K562 (cell line): ENCODE measurements around the gene ATF5. TPM values are rescaled to one million over a fixed set of nuclear protein-coding genes. Genes with fewer than 3 reads are reported as not detected.

ENCODE experiments used
- ATAC-seq: fragments of 200-7000 bp; cut with Tn5 transposase; 3 replicates; pipeline ENCODE4 v1.9.1; 2020; ENCODE audit warnings: moderate library complexity
- BruUV-seq: library from RNA; stranded (reverse); fragments of 400-500 nt; replicated peaks from 2 replicates; lab custom pipeline; 2021; lab: Mats Ljungman, UMichigan
- CTCF ChIA-PET: fragments of 300-600 bp; formaldehyde crosslinking; extraction: SDS; loops from one replicate; lab custom pipeline; 2021; ENCODE audit warnings: low intra/inter-chr PET ratio; lab: Yijun Ruan, JAX
- POLR2A ChIA-PET: fragments of 300-600, 350-650 bp; sonication (Branson Sonifier 250); formaldehyde crosslinking; extraction: SDS; loops from one replicate; lab custom pipeline; 2021; ENCODE audit warnings: antibody characterized with exemption, inconsistent platforms; lab: Yijun Ruan, JAX
- DNase-seq, 4 experiments: peaks; one replicate each; pipeline versions ENCODE4 v3.0.0 to v3.0.0-alpha.2; 2011 to 2018; ENCODE audit warnings: low spot score in 3 of 4, mixed read lengths in 3 of 4; ENCODE audit errors: extremely low read depth in 1 of 4
- FAIRE-seq: peaks from 2 replicates; lab custom pipeline; 2011; peaks lifted over from hg19 to GRCh38; lab: Jason Lieb, UNC
- H2AFZ ChIP-seq: 2 replicates; pipeline ENCODE4 v1.6.0; 2011; ENCODE audit warnings: low read depth, low read length, control low read depth, inconsistent platforms
- H3K27ac ChIP-seq: fragments of 200-600 bp; 3 replicates; pipeline ENCODE4 v1.8.0; 2011; ENCODE audit warnings: low read depth, mild to moderate bottlenecking, control low read depth, inconsistent platforms, low read length, moderate library complexity, mixed read lengths; ENCODE audit errors: extremely low read depth
- H3K27me3 ChIP-seq, 2 experiments: fragments of 300-600 bp in 1 of 2; 2 replicates in 1 of 2; 3 replicates in 1 of 2; pipeline versions ENCODE4 v1.6.0 to v1.8.0; 2011; ENCODE audit warnings: inconsistent platforms in 2 of 2, low read length in 2 of 2, mild to moderate bottlenecking in 1 of 2, mixed read lengths in 1 of 2, moderate library complexity in 1 of 2; ENCODE audit not compliant: control insufficient read depth in 2 of 2, insufficient read depth in 2 of 2
- H3K36me3 ChIP-seq: fragments of 300-600 bp; 3 replicates; pipeline ENCODE4 v1.8.0; 2011; ENCODE audit warnings: mild to moderate bottlenecking, low read length, inconsistent platforms; ENCODE audit not compliant: control insufficient read depth, insufficient read depth
- H3K4me1 ChIP-seq, 2 experiments: fragments of 200-600 bp in 1 of 2; replicated peaks in 1 of 2; 2 replicates in 1 of 2; 3 replicates in 1 of 2; pipeline versions ENCODE4 v1.5.1 to v1.8.0; 2011; ENCODE audit warnings: inconsistent platforms in 2 of 2, low read length in 2 of 2, mild to moderate bottlenecking in 1 of 2, mixed read lengths in 1 of 2, moderate library complexity in 1 of 2; ENCODE audit not compliant: control insufficient read depth in 2 of 2, insufficient read depth in 2 of 2
- H3K4me2 ChIP-seq: 2 replicates; pipeline ENCODE4 v1.6.1; 2011; ENCODE audit warnings: low read length, control low read depth, inconsistent platforms, mixed read lengths; ENCODE audit not compliant: insufficient read depth
- H3K4me3 ChIP-seq: fragments of 200-600 bp; sonication (generic), shearing (Covaris generic); 2 replicates; pipeline ENCODE4 v1.5.1; 2016; ENCODE audit warnings: control low read depth, inconsistent platforms
- H3K79me2 ChIP-seq: fragments of 200-600 bp; 3 replicates; pipeline ENCODE4 v1.8.0; 2011; ENCODE audit warnings: low read length, inconsistent platforms; ENCODE audit not compliant: control insufficient read depth, insufficient read depth
- H3K9ac ChIP-seq, 2 experiments: 2 replicates each; pipeline versions ENCODE4 v1.6.0 to v1.6.1; 2011; ENCODE audit warnings: low read depth in 2 of 2, low read length in 2 of 2, control low read depth in 1 of 2, inconsistent platforms in 1 of 2, mild to moderate bottlenecking in 1 of 2, mixed read lengths in 1 of 2; ENCODE audit not compliant: insufficient read depth in 1 of 2
- H3K9me1 ChIP-seq: one replicate; pipeline ENCODE4 v1.6.0; 2011; ENCODE audit warnings: inconsistent platforms, mild to moderate bottlenecking, low read length, moderate library complexity; ENCODE audit not compliant: control insufficient read depth, insufficient read depth
- H3K9me3 ChIP-seq: replicated peaks from 2 replicates; pipeline ENCODE4 v1.5.1; 2011; ENCODE audit warnings: low read depth, low read length, inconsistent platforms; ENCODE audit not compliant: control insufficient read depth, insufficient read depth
- H4K20me1 ChIP-seq: replicated peaks from 2 replicates; pipeline ENCODE4 v1.6.1; 2011; ENCODE audit warnings: low read length, inconsistent platforms, mixed read lengths; ENCODE audit not compliant: control insufficient read depth, insufficient read depth
- ADNP ChIP-seq: fragments of 200-800 bp; sonication (Bioruptor generic); IDR thresholded peaks from 2 replicates; pipeline ENCODE4 v1.6.1; 2016; ENCODE audit warnings: missing genetic modification characterization, missing compliant biosample characterization
- BCOR ChIP-seq: fragments of 450-650 bp; IDR thresholded peaks from 2 replicates; pipeline ENCODE4 v1.6.1; 2016
- KHSRP ChIP-seq: fragments of 450-650 bp; IDR thresholded peaks from 2 replicates; pipeline ENCODE4 v1.6.1; 2017
- POU5F1 ChIP-seq: fragments of 150-350 bp; IDR thresholded peaks from 2 replicates; pipeline ENCODE4 v1.6.1; 2014; ENCODE audit warnings: borderline replicate concordance, low read length, low read depth, mild to moderate bottlenecking; ENCODE audit not compliant: partially characterized antibody
- ZNF3 ChIP-seq: fragments of 250-450 bp; sonication (Bioruptor Pico); IDR thresholded peaks from 2 replicates; pipeline ENCODE4 v1.5.0; 2021; ENCODE audit warnings: mild to moderate bottlenecking, moderate library complexity
- ZNF316 ChIP-seq: fragments of 450-650 bp; IDR thresholded peaks from 2 replicates; pipeline ENCODE4 v1.6.1; 2016
- ZNF384 ChIP-seq: IDR thresholded peaks from 2 replicates; pipeline ENCODE4 v1.6.1; 2012; ENCODE audit warnings: low read depth, low read length, improper control_type of control experiment
- WGBS: fragments of 100-300 bp; shearing (Covaris generic); methylation state at CpG from one replicate; pipeline ENCODE4 v1.1.6; 2016; ENCODE audit warnings: low coverage, mixed read lengths; ENCODE audit not compliant: insufficient coverage; ENCODE audit errors: missing lambda C conversion rate; 5-methylcytosine and 5-hydroxymethylcytosine counted together
- in situ Hi-C: fragments of 300-500 bp; cut with MboI; formaldehyde crosslinking; loops from 4 replicates; pipeline ENCODE4 v1.15.0; 2018; ENCODE audit warnings: inconsistent platforms, mixed read lengths
- intact Hi-C: fragments of 100-400 bp; cut with micrococcal nuclease; formaldehyde crosslinking; loops from 2 replicates; pipeline ENCODE4 v1.14.2; 2022
- polyA plus RNA-seq, 8 experiments: library from polyadenylated mRNA; depleted of rRNA in 4 of 8; stranded (reverse) in 5 of 8; unstranded in 3 of 8; fragments of >200 nt; fragmentation: Nextera tagmentation in 2 of 8; fragmentation: Illumina TruSeq in 1 of 8; extraction: Ambion mirVana in 2 of 8; extraction: Trizol in 1 of 8; gene quantifications; 2 replicates each; pipeline versions ENCODE4 v1.2.1 to v1.2.3, GENCODE V29; 2011 to 2014; ENCODE audit warnings: inconsistent platforms in 1 of 8, missing spikeins in 1 of 8
- total RNA-seq, 7 experiments: library from RNA; depleted of rRNA in 6 of 7; stranded (reverse); fragments of >200 nt in 6 of 7; fragmentation: Illumina TruSeq in 2 of 7; extraction: Trizol in 2 of 7; gene quantifications; 2 replicates each; pipeline versions ENCODE4 v1.2.1 to v1.2.3, GENCODE V29; 2011 to 2021; ENCODE audit warnings: low replicate concordance in 1 of 7
- TF ChIP-seq, protein P1 (sequence below), 2 experiments: IDR thresholded peaks; 2 replicates each; pipeline ENCODE4 v1.6.1; 2011; ENCODE audit warnings: borderline replicate concordance in 1 of 2, control low read depth in 1 of 2, low read depth in 1 of 2, low read length in 1 of 2, mild to moderate bottlenecking in 1 of 2, mixed read lengths in 1 of 2, moderate library complexity in 1 of 2; ENCODE audit not compliant: insufficient read depth in 1 of 2, insufficient read length in 1 of 2, poor library complexity in 1 of 2, severe bottlenecking in 1 of 2; ENCODE audit errors: extremely low read depth in 1 of 2
- TF ChIP-seq, protein P2 (sequence below), 2 experiments: fragments of 250-450 bp in 1 of 2; fragments of 450-650 bp in 1 of 2; sonication (Bioruptor Pico) in 1 of 2; IDR thresholded peaks; 2 replicates each; pipeline versions ENCODE4 v1.6.1 to v1.8.0; 2016 to 2021; ENCODE audit warnings: mild to moderate bottlenecking in 2 of 2, moderate library complexity in 2 of 2, missing compliant biosample characterization in 1 of 2, missing genetic modification characterization in 1 of 2

ATF5 gene
- total and polyA plus RNA-seq, 9 of the 15 experiments (the other 6 are each of a cell fraction or from before 2014, with no cell fraction given) = 3.0 to 57.6 (median 11.1) TPM

DNA sequence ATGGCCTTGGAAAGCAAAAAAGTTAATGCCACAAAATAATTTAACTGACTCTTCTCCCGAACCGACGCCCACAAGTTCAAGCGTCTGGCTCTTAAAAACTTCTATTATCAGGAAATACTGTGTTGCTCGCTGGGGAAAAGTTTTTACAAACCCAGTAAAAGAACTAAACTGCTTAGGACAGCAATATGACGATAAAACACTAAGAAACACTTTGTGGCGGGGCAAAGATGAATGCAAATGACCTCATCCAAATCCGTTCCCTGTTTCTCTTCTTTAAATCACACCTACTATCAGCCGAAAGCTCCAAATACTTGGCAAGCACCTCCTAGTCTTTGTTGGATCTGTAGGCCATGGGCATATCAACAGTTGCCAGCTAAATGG is 27.1 kb downstream of the ATF5 start:
- Histone ChIP-seq H3K4me3 (no peak overlapping the region), H3K9me1 (no peaks in the 10 kb centered on the region), H3K9me3 (no peaks in the 10 kb centered on the region), H3K4me1 (peaks cover 18 to 26% of the 10 kb centered on the region in 2 experiments; a peak in 4 of 5 replicates), H3K79me2 (no peaks in the 10 kb centered on the region), H2AFZ (peak overlapping the region; percentile 58), H4K20me1 (no peaks in the 10 kb centered on the region), H3K27me3 (peaks cover 0 to under 1% of the 10 kb centered on the region in 2 experiments; a peak in 1 of 5 replicates), H3K27ac (no peak overlapping the region), H3K36me3 (no peaks in the 10 kb centered on the region), H3K9ac (no peak overlapping the region), H3K4me2 (no peak overlapping the region)
- FAIRE-seq (no peak), ATAC-seq (no peak), DNase-seq (no peak)
- POLR2A ChIA-PET = no interaction called here
- intact Hi-C loops = no loop called here
- BruUV-seq = no TSS peak
- WGBS = 53% methylated on average over 9 of the region's 9 CpGs
- CTCF ChIA-PET = no interaction called here
- in situ Hi-C loops = no loop called here
- TF ChIP-seq ZNF316 (peak; percentile 31; the same call in 1 of the 2 replicates), POU5F1 (no peak)

DNA sequence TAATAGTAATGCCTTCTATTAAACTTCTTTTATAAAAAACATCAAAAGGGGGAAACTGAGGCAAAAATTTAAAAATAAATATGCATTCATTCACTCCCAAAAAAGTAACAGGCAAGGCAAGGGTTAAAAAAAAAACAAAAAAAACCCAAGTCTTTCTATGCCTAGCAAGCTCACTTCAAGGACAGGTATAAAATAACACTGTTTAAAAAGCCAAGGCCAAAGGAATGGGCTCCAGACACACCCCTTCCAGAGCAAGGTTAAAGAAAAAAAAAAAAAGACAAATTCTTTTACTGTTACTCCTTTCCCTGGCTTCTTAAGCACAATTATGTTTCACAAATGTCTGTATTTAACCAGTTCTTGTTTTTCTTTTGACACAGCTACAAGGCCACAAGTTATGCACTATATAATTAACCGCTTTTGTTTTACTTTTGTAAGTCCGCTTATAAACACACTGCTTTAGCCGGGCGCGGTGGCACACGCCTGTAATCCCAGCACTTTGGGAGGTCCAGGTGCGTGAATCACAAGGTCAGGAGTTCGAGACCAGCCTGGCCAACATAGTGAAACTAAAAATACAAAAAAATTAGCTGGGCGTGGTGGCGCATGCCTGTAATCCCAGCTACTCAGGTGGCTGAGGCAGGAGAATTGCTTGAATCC is 28.4 kb downstream of the ATF5 start:
- intact Hi-C loops (no loop called here), in situ Hi-C loops (no loop called here)
- Histone ChIP-seq H3K4me2 (no peak overlapping the region), H2AFZ (no peak overlapping the region), H4K20me1 (no peaks in the 10 kb centered on the region), H3K4me3 (no peak overlapping the region), H3K79me2 (no peaks in the 10 kb centered on the region), H3K4me1 (peaks cover 18 to 22% of the 10 kb centered on the region in 2 experiments; a peak in 4 of 5 replicates), H3K36me3 (no peaks in the 10 kb centered on the region), H3K9me1 (no peaks in the 10 kb centered on the region), H3K27me3 (peaks cover 0 to 3% of the 10 kb centered on the region in 2 experiments; a peak in 1 of 5 replicates), H3K9ac (no peak overlapping the region), H3K9me3 (no peaks in the 10 kb centered on the region), H3K27ac (no peak overlapping the region)
- BruUV-seq = no TSS peak
- DNase-seq (no peak), ATAC-seq (no peak), FAIRE-seq (no peak)
- 42% methylated on average over 10 of the region's 10 CpGs for WGBS
- ChIA-PET POLR2A (no interaction called here), CTCF (no interaction called here)
- peak; percentile 67 for TF ChIP-seq ADNP (tag)
- TF ChIP-seq, protein P1, sequence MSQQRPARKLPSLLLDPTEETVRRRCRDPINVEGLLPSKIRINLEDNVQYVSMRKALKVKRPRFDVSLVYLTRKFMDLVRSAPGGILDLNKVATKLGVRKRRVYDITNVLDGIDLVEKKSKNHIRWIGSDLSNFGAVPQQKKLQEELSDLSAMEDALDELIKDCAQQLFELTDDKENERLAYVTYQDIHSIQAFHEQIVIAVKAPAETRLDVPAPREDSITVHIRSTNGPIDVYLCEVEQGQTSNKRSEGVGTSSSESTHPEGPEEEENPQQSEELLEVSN (IDR thresholded peaks at IDR 0.05; ENCODE audit: borderline replicate concordance in 1 of 2, extremely low read depth in 1 of 2, insufficient read depth in 1 of 2, insufficient read length in 1 of 2, low read depth in 1 of 2, low read length in 1 of 2, poor library complexity in 1 of 2, severe bottlenecking in 1 of 2) = no peak
- TF ChIP-seq KHSRP = no peak
- TF ChIP-seq BCOR = 0 out of 2 replicates have a peak, but pooled peaks have one; percentile 3
- peak; percentile 27; the same call in 1 of the 2 replicates for TF ChIP-seq ZNF384
- TF ChIP-seq, protein P2, sequence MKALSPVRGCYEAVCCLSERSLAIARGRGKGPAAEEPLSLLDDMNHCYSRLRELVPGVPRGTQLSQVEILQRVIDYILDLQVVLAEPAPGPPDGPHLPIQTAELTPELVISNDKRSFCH (CRISPR knock-in tag; IDR thresholded peaks at IDR 0.05) = no peak
- TF ChIP-seq, protein P2 (tag; IDR thresholded peaks at IDR 0.05) = no peak
- TF ChIP-seq ZNF3 (CRISPR knock-in tag) = no peak
- TF ChIP-seq, all 486 proteins: peak for 3
